GM18870 (cell line): ENCODE measurements around the gene PLCB1.

Experiments used
- ATAC-seq: cut with Tn5 transposase; IDR thresholded peaks from one replicate; pipeline ENCODE4 v1.9.1; 2021; ENCODE audit warnings: moderate library complexity; ENCODE audit not compliant: unreplicated experiment

PLCB1 gene

GRCh38 chr20:8474027-8474668 lies 342.1 kb downstream of the PLCB1 start:
- ATAC-seq, result no peak

GRCh38 chr20:8476021-8476420 lies 344.0 kb downstream of the PLCB1 start:
- ATAC-seq, result no peak

GRCh38 chr20:8480597-8480996 lies 348.5 kb downstream of the PLCB1 start:
- no peak for ATAC-seq

- no peak for ATAC-seq
Observed at GRCh38 chr20:8487696-8488095, 355.6 kb downstream of the PLCB1 start.

GRCh38 chr20:8489094-8489883 lies 357.2 kb downstream of the PLCB1 start:
- no peak for ATAC-seq

- no peak for ATAC-seq
Observed at GRCh38 chr20:8490076-8490830, 358.2 kb downstream of the PLCB1 start.

- no peak for ATAC-seq
Observed at GRCh38 chr20:8492173-8492572, 360.1 kb downstream of the PLCB1 start.

- ATAC-seq, result no peak
Observed at GRCh38 chr20:8498571-8498970, 366.5 kb downstream of the PLCB1 start.

- no peak for ATAC-seq
Observed at GRCh38 chr20:8504030-8504429, 372.0 kb downstream of the PLCB1 start.

- ATAC-seq, result no peak
Observed at GRCh38 chr20:8505476-8506200, 373.6 kb downstream of the PLCB1 start.

- no peak for ATAC-seq
Observed at GRCh38 chr20:8507231-8507630, 375.2 kb downstream of the PLCB1 start.

- ATAC-seq, result no peak
Observed at GRCh38 chr20:8509809-8510208, 377.7 kb downstream of the PLCB1 start.

- ATAC-seq, result no peak
Observed at GRCh38 chr20:8510808-8511207, 378.7 kb downstream of the PLCB1 start.

GRCh38 chr20:8512003-8512402 lies 379.9 kb downstream of the PLCB1 start:
- ATAC-seq, result no peak

- no peak for ATAC-seq
Observed at GRCh38 chr20:8515810-8516435, 383.9 kb downstream of the PLCB1 start.

GRCh38 chr20:8518878-8519277 lies 386.8 kb downstream of the PLCB1 start:
- no peak for ATAC-seq

GRCh38 chr20:8519887-8520286 lies 387.8 kb downstream of the PLCB1 start:
- no peak for ATAC-seq

- ATAC-seq, result no peak
Observed at GRCh38 chr20:8522168-8522567, 390.1 kb downstream of the PLCB1 start.

GRCh38 chr20:8523684-8524083 lies 391.6 kb downstream of the PLCB1 start:
- ATAC-seq, result no peak

- ATAC-seq, result no peak
Observed at GRCh38 chr20:8524101-8525016, 392.3 kb downstream of the PLCB1 start.
